H1 (cell line): Measurements from ENCODE around the gene IQUB. TPM values are rescaled to one million over a fixed set of nuclear protein-coding genes. Genes with fewer than 3 reads are reported as not detected.

Experiments
- CTCF ChIA-PET: fragments of 300-600 bp; sonication (Branson Sonifier 250); formaldehyde crosslinking; loops from one replicate; lab custom pipeline; 2021; ENCODE audit not compliant: partially characterized antibody; lab: Charles Lee
- POLR2A ChIA-PET: fragments of 300-600 bp; sonication (Branson Sonifier 250); formaldehyde crosslinking; loops from one replicate; lab custom pipeline; 2021; ENCODE audit warnings: inconsistent platforms; ENCODE audit not compliant: partially characterized antibody; lab: Charles Lee
- DNase-seq, 2 experiments: peaks; one replicate each; pipeline versions ENCODE4 v3.0.0 to v3.0.0-alpha.2; 2010 to 2022; ENCODE audit warnings: low spot score in 2 of 2, low read depth in 1 of 2, mixed read lengths in 1 of 2
- FAIRE-seq: peaks from 2 replicates; lab custom pipeline; 2011; peaks lifted over from hg19 to GRCh38; lab: Jason Lieb, UNC
- H2AFZ ChIP-seq: 2 replicates; pipeline ENCODE4 v1.8.1; 2012; ENCODE audit warnings: low read length, inconsistent platforms
- H2AK5ac ChIP-seq: 2 replicates; pipeline ENCODE4 v1.6.1; 2013; ENCODE audit warnings: low read depth, low read length
- H2BK120ac ChIP-seq: replicated peaks from 2 replicates; pipeline ENCODE3; 2013; ENCODE audit warnings: low read depth, low read length, inconsistent platforms
- H2BK12ac ChIP-seq: 2 replicates; pipeline ENCODE4 v1.6.1; 2013; ENCODE audit warnings: low read depth, low read length
- H2BK15ac ChIP-seq: 2 replicates; pipeline ENCODE4 v1.6.1; 2013; ENCODE audit warnings: low read length
- H2BK20ac ChIP-seq: 2 replicates; pipeline ENCODE4 v1.6.1; 2013; ENCODE audit warnings: low read length
- H2BK5ac ChIP-seq: 2 replicates; pipeline ENCODE4 v1.6.1; 2013; ENCODE audit warnings: low read depth, low read length
- H3K14ac ChIP-seq: 2 replicates; pipeline ENCODE4 v1.6.1; 2013; ENCODE audit warnings: inconsistent platforms; ENCODE audit not compliant: insufficient read length
- H3K18ac ChIP-seq: 2 replicates; pipeline ENCODE4 v1.6.1; 2013; ENCODE audit warnings: low read length; ENCODE audit errors: extremely low read depth
- H3K23ac ChIP-seq: 2 replicates; pipeline ENCODE4 v1.6.1; 2013; ENCODE audit warnings: inconsistent platforms; ENCODE audit not compliant: insufficient read length
- H3K23me2 ChIP-seq: 2 replicates; pipeline ENCODE4 v1.6.1; 2013; ENCODE audit warnings: low read depth, low read length
- H3K27ac ChIP-seq: 2 replicates; pipeline ENCODE4 v1.6.1; 2011; ENCODE audit warnings: low read depth, low read length, inconsistent platforms
- H3K27me3 ChIP-seq, 4 experiments: replicated peaks in 1 of 4; 1 replicate in 1 of 4; 2 replicates in 3 of 4; pipeline versions ENCODE4 v1.6.1 to v1.8.1; 2011 to 2013; ENCODE audit warnings: low read length in 3 of 4, mild to moderate bottlenecking in 3 of 4, inconsistent platforms in 2 of 4, mixed read lengths in 2 of 4, moderate library complexity in 1 of 4; ENCODE audit not compliant: control insufficient read depth in 3 of 4, insufficient read depth in 3 of 4; ENCODE audit errors: extremely low read depth in 1 of 4
- H3K36me3 ChIP-seq, 4 experiments: 2 replicates each; pipeline versions ENCODE4 v1.6.1 to v1.8.1; 2011 to 2013; ENCODE audit warnings: mild to moderate bottlenecking in 4 of 4, low read length in 3 of 4, moderate library complexity in 2 of 4, control low read depth in 1 of 4, inconsistent platforms in 1 of 4; ENCODE audit not compliant: insufficient read depth in 4 of 4, control insufficient read depth in 2 of 4
- H3K4ac ChIP-seq: replicated peaks from 2 replicates; pipeline ENCODE3; 2013; ENCODE audit warnings: low read length, low read depth, mixed read lengths, inconsistent platforms; ENCODE audit not compliant: insufficient read length
- H3K4me1 ChIP-seq, 4 experiments: replicated peaks in 1 of 4; 1 replicate in 1 of 4; 2 replicates in 3 of 4; pipeline versions ENCODE4 v1.6.1 to v1.8.1; 2011 to 2013; ENCODE audit warnings: low read length in 3 of 4, inconsistent platforms in 2 of 4, mixed read lengths in 1 of 4; ENCODE audit not compliant: insufficient read depth in 4 of 4, control insufficient read depth in 3 of 4
- H3K4me2 ChIP-seq, 2 experiments: 2 replicates each; pipeline versions ENCODE4 v1.6.1 to v1.8.1; 2011 to 2013; ENCODE audit warnings: low read depth in 2 of 2, low read length in 2 of 2, control low read depth in 1 of 2, inconsistent platforms in 1 of 2, mild to moderate bottlenecking in 1 of 2; ENCODE audit not compliant: insufficient read depth in 1 of 2
- H3K4me3 ChIP-seq, 4 experiments: fragments of 200-600, 300-600 bp in 1 of 4; sonication (generic), shearing (Covaris generic), sonication (Bioruptor Twin) in 1 of 4; 2 replicates each; pipeline versions ENCODE4 v1.5.1 to v1.8.1; 2011 to 2016; ENCODE audit warnings: low read length in 4 of 4, low read depth in 3 of 4, control low read depth in 2 of 4, inconsistent platforms in 2 of 4, mild to moderate bottlenecking in 2 of 4, mixed read lengths in 1 of 4, moderate library complexity in 1 of 4; ENCODE audit not compliant: insufficient read depth in 2 of 4; ENCODE audit errors: extremely low read depth in 1 of 4
- H3K56ac ChIP-seq: replicated peaks from 2 replicates; pipeline ENCODE3; 2013; ENCODE audit warnings: low read depth, mild to moderate bottlenecking, mixed read lengths, low read length, inconsistent platforms; ENCODE audit not compliant: insufficient read length
- H3K79me1 ChIP-seq: 2 replicates; pipeline ENCODE4 v1.6.1; 2013; ENCODE audit warnings: low read depth, low read length, control low read depth
- H3K79me2 ChIP-seq, 2 experiments: 2 replicates each; pipeline versions ENCODE4 v1.6.1 to v1.8.1; 2012 to 2013; ENCODE audit warnings: low read length in 2 of 2, mild to moderate bottlenecking in 2 of 2, inconsistent platforms in 1 of 2; ENCODE audit not compliant: insufficient read depth in 2 of 2, control insufficient read depth in 1 of 2
- H3K9ac ChIP-seq, 4 experiments: replicated peaks in 1 of 4; 1 replicate in 1 of 4; 2 replicates in 3 of 4; pipeline versions ENCODE4 v1.6.1 to v1.8.1; 2011 to 2013; ENCODE audit warnings: low read depth in 3 of 4, low read length in 3 of 4, control low read depth in 2 of 4, mild to moderate bottlenecking in 2 of 4, moderate library complexity in 2 of 4, inconsistent platforms in 1 of 4; ENCODE audit errors: extremely low read depth in 1 of 4
- H3K9me3 ChIP-seq, 2 experiments: 2 replicates each; pipeline versions ENCODE4 v1.6.1 to v1.8.1; 2012 to 2013; ENCODE audit warnings: mild to moderate bottlenecking in 2 of 2, moderate library complexity in 2 of 2, control low read depth in 1 of 2, inconsistent platforms in 1 of 2, low read depth in 1 of 2, low read length in 1 of 2, mixed read lengths in 1 of 2; ENCODE audit not compliant: insufficient read depth in 2 of 2
- H4K20me1 ChIP-seq, 2 experiments: replicated peaks in 1 of 2; 2 replicates each; pipeline versions ENCODE3 to v1.8.1; 2011 to 2013; ENCODE audit warnings: inconsistent platforms in 2 of 2, low read length in 2 of 2, mild to moderate bottlenecking in 1 of 2; ENCODE audit not compliant: insufficient read depth in 2 of 2, control insufficient read depth in 1 of 2
- H4K5ac ChIP-seq: 2 replicates; pipeline ENCODE4 v1.6.1; 2013; ENCODE audit warnings: low read length, low read depth, mixed read lengths, inconsistent platforms; ENCODE audit not compliant: insufficient read length
- H4K8ac ChIP-seq: 2 replicates; pipeline ENCODE4 v1.8.0; 2013; ENCODE audit warnings: mild to moderate bottlenecking, moderate library complexity, low read length, inconsistent platforms; ENCODE audit not compliant: insufficient read depth; ENCODE audit errors: extremely low read depth
- H4K91ac ChIP-seq: replicated peaks from 2 replicates; pipeline ENCODE3; 2013; ENCODE audit warnings: low read length, mixed read lengths, inconsistent platforms; ENCODE audit not compliant: insufficient read length
- WGBS, 2 experiments: shearing (Covaris generic) in 1 of 2; methylation state at CpG; one replicate each; pipeline versions ENCODE4 v1.1.6 to v1.1.7; 2013 to 2015; ENCODE audit warnings: low lambda C conversion rate in 2 of 2, mixed read lengths in 2 of 2, inconsistent platforms in 1 of 2, low coverage in 1 of 2, missing lambda C conversion rate in 1 of 2; ENCODE audit not compliant: insufficient replicate concordance in 2 of 2, insufficient coverage in 1 of 2, insufficient read length in 1 of 2; ENCODE audit errors: extremely low coverage in 1 of 2, missing lambda C conversion rate in 1 of 2; 5-methylcytosine and 5-hydroxymethylcytosine counted together
- polyA plus RNA-seq, 7 experiments: library from polyadenylated mRNA; depleted of rRNA in 3 of 7; stranded (reverse) in 5 of 7; unstranded in 2 of 7; fragments of >200 nt in 5 of 7; fragments of 200-250 nt in 2 of 7; gene quantifications; 1 replicate in 5 of 7; 2 replicates in 1 of 7; 4 replicates in 1 of 7; pipeline versions ENCODE4 v1.2.1 to v1.2.3, GENCODE V29; 2011 to 2013; ENCODE audit warnings: missing spikeins in 2 of 7, mixed read lengths in 2 of 7
- total RNA-seq: library from RNA; stranded (reverse); fragmentation: NEBNext Ultra II Directional; extraction: Animal tissue kit (Norgen Biotek cat#: 25700); gene quantifications from 2 replicates; pipeline ENCODE4 v1.2.1, GENCODE V29; 2021

The IQUB gene
- total and polyA plus RNA-seq, 2 of the 8 experiments (the other 6 are each of a cell fraction or from before 2014, with no cell fraction given): 0.12 to 0.82 TPM

DNA sequence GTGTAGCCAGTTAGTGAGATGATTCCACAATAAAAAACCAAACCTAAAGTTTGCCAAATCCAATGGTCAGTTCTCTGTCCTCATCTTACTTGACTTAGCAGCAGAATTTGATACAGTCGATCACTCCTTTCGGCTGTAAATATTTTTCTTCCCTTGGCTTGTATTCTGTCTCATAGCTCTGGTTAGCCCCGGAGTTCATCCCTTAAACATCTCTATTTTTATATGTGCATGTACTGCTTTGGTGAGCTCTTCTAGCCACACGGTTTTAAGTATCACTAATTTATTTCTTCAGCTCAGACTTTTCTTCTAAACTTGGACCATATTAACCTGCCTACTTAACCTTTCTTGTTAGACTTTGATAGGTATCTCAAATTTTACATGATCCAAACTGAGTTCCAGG is 49.4 kb upstream of the IQUB start:
- H2BK120ac ChIP-seq: no peak overlapping the region
- H3K18ac ChIP-seq: no peak overlapping the region
- H3K56ac ChIP-seq: no peak overlapping the region
- no peaks in the 10 kb centered on the region for H3K79me1 ChIP-seq
- H3K79me2 ChIP-seq: no peaks in the 10 kb centered on the region
- H2BK15ac ChIP-seq: no peak overlapping the region
- H3K9ac ChIP-seq: no peak overlapping the region
- H2BK12ac ChIP-seq: no peak overlapping the region
- no peak overlapping the region for H4K91ac ChIP-seq
- CTCF ChIA-PET: interaction anchor here (1.0 to 6.5 kb wide), 5 partner anchors 11 to 520 kb away, joined by 3 to 38 read pairs (median 14); no protein-coding TSS in a partner anchor
- H3K4me3 ChIP-seq: no peak overlapping the region
- no peaks in the 10 kb centered on the region for H4K20me1 ChIP-seq
- H3K4me2 ChIP-seq: no peak overlapping the region
- H4K5ac ChIP-seq: no peak overlapping the region
- H2BK20ac ChIP-seq: no peak overlapping the region
- no peaks in the 10 kb centered on the region for H3K9me3 ChIP-seq
- DNase-seq (no peak), FAIRE-seq (no peak)
- no peak overlapping the region for H2AFZ ChIP-seq
- no peak overlapping the region for H3K14ac ChIP-seq
- POLR2A ChIA-PET: interaction anchor here (0.8 kb wide), 1 partner anchor 26 kb away, joined by 3 read pairs; the partner anchor contains the start of gene NDUFA5
- H2BK5ac ChIP-seq: no peak overlapping the region
- H3K4ac ChIP-seq: no peak overlapping the region
- H3K4me1 ChIP-seq: peaks cover 0 to 3% (median 0%) of the 10 kb centered on the region in 4 experiments; a peak in 4 of 7 replicates
- H3K23ac ChIP-seq: no peak overlapping the region
- 84% methylated on average over 4 of the region's 4 CpGs; no CpG with 5 or more reads in 1 of the 2 experiments for WGBS, 2 experiments
- no peaks in the 10 kb centered on the region for H3K27me3 ChIP-seq
- no peaks in the 10 kb centered on the region for H3K36me3 ChIP-seq
- no peak overlapping the region for H3K27ac ChIP-seq
- no peak overlapping the region for H4K8ac ChIP-seq
- no peak overlapping the region for H2AK5ac ChIP-seq
- no peaks in the 10 kb centered on the region for H3K23me2 ChIP-seq
